Esophagus squamous epithelium (tissue), 5 donors: Measurements from ENCODE around the gene RNF144A. TPM values are rescaled to one million over a fixed set of nuclear protein-coding genes. Genes with fewer than 3 reads are reported as not detected.

Source experiments
- DNase-seq: peaks from one replicate; lab custom pipeline; 2025; lab: John Stamatoyannopoulos, UW
- H3K27ac ChIP-seq, 4 donors: fragments of 200-600 bp; sonication (generic); one replicate each; pipeline ENCODE4 v1.5.1; 2016 to 2019; ENCODE audit warnings: mild to moderate bottlenecking in 1 of 4
- H3K27me3 ChIP-seq, 4 donors: fragments of 200-600 bp; sonication (generic); 1 replicate in 3 of 4; 2 replicates in 1 of 4; pipeline versions ENCODE4 v1.5.1 to v1.6.0; 2017 to 2021; ENCODE audit warnings: antibody characterized with exemption in 1 of 4
- H3K36me3 ChIP-seq, 3 donors: fragments of 200-600 bp; sonication (generic); one replicate each; pipeline ENCODE4 v1.5.1; 2016 to 2019
- H3K4me1 ChIP-seq, 3 donors: fragments of 200-600 bp; sonication (generic); one replicate each; pipeline ENCODE4 v1.5.1; 2017 to 2019
- H3K4me3 ChIP-seq, 4 donors: fragments of 200-600 bp; sonication (generic); 1 replicate in 3 of 4; 2 replicates in 1 of 4; pipeline ENCODE4 v1.5.1; 2016 to 2019; ENCODE audit warnings: mild to moderate bottlenecking in 2 of 4, moderate library complexity in 1 of 4
- H3K9me3 ChIP-seq, 3 donors: fragments of 200-600 bp; sonication (generic); one replicate each; pipeline ENCODE4 v1.5.1; 2016 to 2019
- CTCF ChIP-seq, 6 experiments: fragments of 450-650 bp in 4 of 6; fragments of 200-600 bp in 2 of 6; sonication (generic) in 2 of 6; IDR thresholded peaks; one replicate each; pipeline ENCODE4 v1.5.1; 2016 to 2019; ENCODE audit warnings: antibody characterized with exemption in 6 of 6, mild to moderate bottlenecking in 4 of 6, moderate library complexity in 4 of 6
- POLR2A ChIP-seq, 4 donors: fragments of 450-650 bp; IDR thresholded peaks; one replicate each; pipeline ENCODE4 v1.6.1; 2017; ENCODE audit warnings: antibody characterized with exemption in 4 of 4, mild to moderate bottlenecking in 4 of 4, moderate library complexity in 3 of 4
- WGBS, 2 donors: methylation state at CpG; one replicate each; pipeline ENCODE4 v1.1.5; 2018; 5-methylcytosine and 5-hydroxymethylcytosine counted together
- intact Hi-C: fragments of 100-400 bp; cut with DNase I; formaldehyde crosslinking; loops from one replicate; pipeline ENCODE4 v1.15.0; 2022
- total RNA-seq, 4 donors: library from RNA; depleted of rRNA; stranded (reverse); fragments of >200 nt; gene quantifications; one replicate each; pipeline ENCODE4 v1.1.0, GENCODE V29; 2016
- donor health status: DM: yes; HTN: yes; CAD: no.

Gene RNF144A
- total RNA-seq, 4 donors from 2014 or later = 6.2 to 11.6 (median 8.2) TPM

- intact Hi-C loops = loop anchor here (10.0 kb wide), 1 partner anchor 117 kb away; the partner anchor contains the start of gene RNF144A
- Histone ChIP-seq H3K27ac (peak overlapping the region in 1 of 4 donors; percentile 39), H3K36me3 (peaks cover 0 to 40% (median 0%) of the 10 kb centered on the region in 3 donors), H3K4me1 (peaks cover 0 to 15% (median 0%) of the 10 kb centered on the region in 3 donors), H3K9me3 (no peaks in the 10 kb centered on the region), H3K4me3 (no peak overlapping the region), H3K27me3 (no peaks in the 10 kb centered on the region)
- TF ChIP-seq CTCF (IDR thresholded peaks at IDR 0.05) (peak in 2 of 6 experiments; percentile 22 to 43), POLR2A (IDR thresholded peaks at IDR 0.05) (no peak)
- WGBS, 2 donors = 37 to 50% methylated on average over 6 to 17 of the region's 25 CpGs
- no peak for DNase-seq
Measured at GRCh38 chr2:7031547-7032245, 114.5 kb downstream of the RNF144A start.

GRCh38 chr2:7032371-7032770 is 115.2 kb downstream of the RNF144A start:
- Histone ChIP-seq H3K4me3 (no peak overlapping the region), H3K27ac (no peak overlapping the region), H3K36me3 (peaks cover 0 to 40% (median 0%) of the 10 kb centered on the region in 3 donors), H3K27me3 (no peaks in the 10 kb centered on the region), H3K4me1 (peaks cover 0 to 15% (median 0%) of the 10 kb centered on the region in 3 donors), H3K9me3 (no peaks in the 10 kb centered on the region)
- 97% methylated on average over 15 to 16 of the region's 16 CpGs for WGBS, 2 donors
- DNase-seq = no peak
- TF ChIP-seq CTCF (IDR thresholded peaks at IDR 0.05) (no peak), POLR2A (IDR thresholded peaks at IDR 0.05) (no peak)
- intact Hi-C loops = loop anchor here (10.0 kb wide), 1 partner anchor 118 kb away; the partner anchor contains the start of gene RNF144A

- DNase-seq = no peak
- H3K27ac ChIP-seq = no peak overlapping the region
Measured at GRCh38 chr2:7033136-7033960, 116.1 kb downstream of the RNF144A start.

GRCh38 chr2:7034303-7034702 is 117.1 kb downstream of the RNF144A start:
- Histone ChIP-seq H3K4me3 (no peak overlapping the region), H3K36me3 (peaks cover 0 to 40% (median 0%) of the 10 kb centered on the region in 3 donors), H3K4me1 (no peaks in the 10 kb centered on the region), H3K9me3 (no peaks in the 10 kb centered on the region), H3K27me3 (no peaks in the 10 kb centered on the region), H3K27ac (no peak overlapping the region)
- no peak for DNase-seq
- no peak for TF ChIP-seq CTCF (IDR thresholded peaks at IDR 0.05)
- TF ChIP-seq POLR2A (IDR thresholded peaks at IDR 0.05) = no peak
- 71 to 82% methylated on average over 12 to 14 of the region's 14 CpGs for WGBS, 2 donors
- intact Hi-C loops = loop anchor here (10.0 kb wide), 1 partner anchor 120 kb away; the partner anchor contains the start of gene RNF144A

More at GRCh38 chr2:7033136-7033960, 116.1 kb downstream of the RNF144A start:
- H3K4me3 ChIP-seq = no peak overlapping the region
- WGBS, 2 donors = 88 to 89% methylated on average over 13 to 14 of the region's 20 CpGs
- intact Hi-C loops = loop anchor here (10.0 kb wide), 1 partner anchor 119 kb away; the partner anchor contains the start of gene RNF144A
- H3K4me1 ChIP-seq = peaks cover 0 to 9% (median 0%) of the 10 kb centered on the region in 3 donors
- no peaks in the 10 kb centered on the region for H3K9me3 ChIP-seq
- TF ChIP-seq POLR2A (IDR thresholded peaks at IDR 0.05) (no peak), CTCF (IDR thresholded peaks at IDR 0.05) (no peak)
- peaks cover 0 to 40% (median 0%) of the 10 kb centered on the region in 3 donors for H3K36me3 ChIP-seq
- H3K27me3 ChIP-seq = no peaks in the 10 kb centered on the region
